Activated CD4-positive, alpha-beta T cell treated with anti-CD3 and anti-CD28 coated beads, Interleukin-2, amount 50 U/mL, for 4 hours (primary cell): Measurements from ENCODE around the gene NPC2.

Experiments used
- DNase-seq, 2 experiments: peaks; one replicate each; pipeline ENCODE4 v3.0.0-alpha.2; 2020

The NPC2 gene

DNA sequence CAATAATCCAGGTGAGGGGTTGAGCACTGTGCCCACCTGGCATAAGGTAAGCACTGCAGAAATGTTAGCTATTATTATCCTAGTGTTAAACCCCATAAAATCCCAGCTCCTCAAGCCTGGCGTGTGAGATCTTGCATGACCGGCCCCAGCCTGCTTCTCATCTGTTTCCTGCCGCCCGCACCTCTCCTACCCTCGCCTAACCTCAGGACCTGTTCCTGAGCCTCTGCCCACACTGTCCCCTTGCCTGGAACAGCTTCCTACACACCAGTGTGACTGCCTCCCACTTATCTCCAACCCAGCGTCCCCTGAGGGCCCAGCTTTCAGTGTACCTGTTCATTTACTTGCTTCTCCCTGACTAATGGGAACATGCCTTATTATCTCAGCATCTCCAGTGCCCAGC lies 25.1 kb upstream of the NPC2 start:
- no peak for DNase-seq

GRCh38 chr14:74517731-74518130 lies 24.6 kb upstream of the NPC2 start:
- no peak for DNase-seq

- no peak for DNase-seq
Observed at GRCh38 chr14:74516451-74517160, 23.5 kb upstream of the NPC2 start.

DNA sequence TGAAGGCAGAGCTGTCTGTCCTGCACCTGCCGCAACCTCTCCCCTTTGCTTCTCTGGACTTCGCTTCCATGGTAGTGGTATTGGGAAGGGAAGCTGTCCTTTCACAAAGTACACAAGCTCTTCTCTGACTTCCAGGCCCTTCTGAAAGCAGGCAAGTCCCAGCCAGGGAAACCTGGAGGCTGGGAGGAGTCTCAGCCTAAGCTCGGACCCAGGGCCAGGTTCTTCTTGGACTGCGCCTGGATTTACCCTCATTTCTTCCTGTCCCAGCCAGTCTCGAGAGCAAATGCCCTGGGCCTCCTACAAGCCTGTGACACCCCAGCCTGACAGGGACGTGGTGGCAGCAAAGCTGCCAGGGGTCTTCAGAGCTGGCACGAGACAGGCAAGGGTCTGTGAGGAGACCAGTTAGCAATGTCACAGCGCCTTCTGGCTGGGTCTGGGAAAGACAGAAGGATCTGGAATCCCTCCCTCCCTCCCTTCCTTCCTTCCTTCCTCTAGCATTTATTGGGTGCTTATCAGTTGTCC lies 22.8 kb upstream of the NPC2 start:
- no peak for DNase-seq

DNA sequence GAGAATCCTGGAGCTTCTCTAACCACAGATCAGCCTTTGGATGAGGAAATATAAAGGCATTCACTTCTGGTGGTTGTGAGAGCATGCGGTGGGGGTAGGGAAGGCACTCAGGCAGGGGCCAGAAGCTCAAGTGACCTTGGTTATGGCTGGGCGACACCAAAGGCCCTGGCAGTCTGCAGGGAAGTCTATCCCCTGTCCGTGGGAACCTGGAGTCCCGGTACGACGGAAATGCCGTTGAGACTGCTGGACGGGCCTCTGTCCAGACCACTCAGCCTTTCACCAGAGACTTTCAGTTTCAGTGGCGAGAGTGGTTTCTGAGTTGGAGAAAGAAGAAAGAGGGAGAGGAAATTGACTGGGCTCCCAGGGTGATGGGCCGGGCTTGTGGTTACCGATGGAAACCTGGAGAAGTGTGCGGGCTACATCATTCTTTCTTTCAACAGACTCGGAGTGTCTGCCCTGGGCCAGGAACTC lies 21.4 kb upstream of the NPC2 start:
- no peak for DNase-seq

DNA sequence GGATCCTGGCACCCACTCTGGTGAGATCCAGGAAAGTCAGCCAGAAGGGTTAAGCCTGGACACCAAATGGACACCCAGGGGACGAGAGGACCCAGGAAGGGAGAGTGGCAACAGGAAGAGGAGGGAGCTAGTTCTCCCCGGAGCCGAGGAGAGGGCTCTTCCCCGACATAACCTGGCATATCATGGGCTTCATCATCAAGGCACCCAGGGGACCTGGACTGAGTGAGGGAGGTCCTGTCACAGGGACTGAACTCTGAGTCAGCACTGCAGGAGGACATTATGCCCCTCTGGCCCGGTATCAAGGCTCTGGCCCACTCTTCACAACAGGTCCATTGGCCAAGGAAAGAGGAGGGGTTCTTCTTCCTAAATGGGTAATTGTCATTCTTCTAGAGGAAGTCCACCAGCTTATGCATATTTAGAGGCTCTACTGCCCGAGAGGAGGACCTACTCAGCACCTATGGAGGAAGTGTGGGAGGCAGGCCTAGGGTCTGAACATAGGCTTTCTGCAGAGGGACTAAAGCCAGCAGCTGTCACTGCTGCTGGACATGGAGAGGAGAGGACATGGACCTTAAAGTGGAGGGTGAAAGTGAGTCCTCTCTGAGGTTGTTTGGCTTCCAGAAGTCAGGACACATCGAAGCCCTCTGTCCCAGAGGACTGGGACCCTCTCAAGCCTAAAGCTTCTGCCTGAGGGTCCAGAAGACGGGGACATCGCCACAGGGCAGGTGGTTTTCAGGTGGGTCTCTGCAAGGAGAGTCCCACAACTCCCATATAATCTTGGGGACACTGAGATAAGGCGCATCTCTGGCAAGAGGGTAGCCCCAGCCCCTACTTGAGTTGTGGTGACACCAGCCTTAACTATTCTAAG lies 19.1 kb upstream of the NPC2 start:
- no peak for DNase-seq

DNA sequence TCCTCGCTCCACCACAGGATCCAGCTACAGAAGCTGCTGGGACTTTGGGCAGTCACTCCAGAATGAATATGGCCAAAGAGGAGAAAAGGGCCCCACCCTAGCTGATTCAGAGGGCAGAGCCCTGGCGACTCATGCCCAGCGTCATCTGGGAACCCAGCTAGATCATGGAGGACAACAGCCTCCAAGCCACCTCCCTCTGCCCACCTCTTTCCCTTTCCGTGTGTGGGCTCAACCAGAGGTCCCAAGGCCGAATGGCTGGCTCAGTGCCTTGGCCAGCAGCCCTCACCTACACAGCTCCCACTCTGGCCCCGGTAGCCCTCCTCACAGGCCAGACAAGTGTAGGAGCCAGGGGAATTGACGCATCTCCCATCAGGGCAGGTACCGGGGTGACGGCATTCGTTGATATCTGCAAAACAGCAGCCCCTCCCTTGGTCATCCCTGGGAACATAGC lies 17.9 kb upstream of the NPC2 start:
- no peak for DNase-seq

DNA sequence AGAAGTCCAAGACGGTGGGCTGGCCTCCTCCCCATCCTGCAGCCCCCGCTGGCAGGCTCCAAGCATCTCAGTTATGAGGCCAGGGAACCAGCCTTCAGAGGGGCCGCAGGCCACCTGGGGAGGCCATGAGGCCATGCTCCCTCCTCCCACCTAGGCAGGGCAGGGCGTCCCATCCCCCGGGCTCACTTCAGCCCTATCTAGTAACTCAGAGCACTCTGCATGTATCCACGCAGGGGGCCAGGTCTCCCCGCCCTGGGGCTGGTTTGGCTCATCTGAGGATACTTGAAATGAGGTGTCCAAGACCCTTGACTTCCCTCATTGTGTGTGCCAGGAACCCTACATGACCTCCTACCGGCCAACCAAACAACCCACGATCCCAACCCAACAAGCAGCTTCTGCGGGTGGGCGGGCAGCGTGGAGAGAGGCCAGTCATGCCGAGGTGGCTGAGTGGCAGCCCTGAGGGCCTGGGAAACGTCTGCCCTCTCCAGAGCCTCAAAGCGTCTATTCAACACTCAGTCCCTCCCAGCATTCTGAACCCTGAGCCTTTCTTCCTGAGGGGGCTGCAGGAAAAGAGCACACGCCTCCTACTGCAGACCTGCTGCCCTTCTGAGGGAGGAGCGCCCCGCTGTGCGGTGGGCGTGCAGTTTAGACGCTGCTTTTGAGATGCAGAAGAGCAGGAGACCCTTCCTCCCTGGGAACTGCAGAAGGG lies 17.3 kb upstream of the NPC2 start:
- no peak for DNase-seq

- DNase-seq: no peak
Observed at GRCh38 chr14:74509587-74510222, 16.6 kb upstream of the NPC2 start.

DNA sequence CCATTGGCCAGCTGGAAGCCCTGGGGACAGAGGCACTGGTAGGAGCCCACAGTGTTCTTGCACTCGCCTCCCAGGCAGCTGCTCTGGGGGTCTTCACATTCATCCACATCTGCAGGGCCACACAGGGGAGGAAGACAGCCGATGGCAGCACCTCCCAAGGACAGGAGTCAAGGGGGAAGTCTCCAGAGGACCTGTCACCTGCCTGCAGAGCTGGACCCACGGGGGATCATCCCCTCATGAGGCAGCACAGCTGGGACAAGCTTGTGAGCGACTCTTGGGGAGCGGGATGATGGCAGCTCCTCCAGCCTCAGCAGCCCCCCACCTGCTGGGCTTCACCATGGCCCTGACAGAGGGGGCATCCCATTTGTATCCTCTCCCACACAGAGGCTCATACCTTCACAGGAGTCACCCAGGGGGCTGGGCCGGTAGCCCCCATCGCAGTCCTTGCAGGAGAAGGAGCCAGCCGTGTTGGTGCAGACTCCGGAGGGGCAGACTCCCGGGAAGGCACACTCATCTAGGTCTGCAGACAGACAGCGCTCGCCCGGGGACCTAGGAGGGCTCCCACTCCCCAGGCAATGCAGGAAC lies 15.8 kb upstream of the NPC2 start:
- DNase-seq: no peak

- DNase-seq: no peak
Observed at GRCh38 chr14:74508292-74508731, 15.2 kb upstream of the NPC2 start.

GRCh38 chr14:74507840-74508239 lies 14.7 kb upstream of the NPC2 start:
- no peak for DNase-seq

GRCh38 chr14:74507085-74507484 lies 14.0 kb upstream of the NPC2 start:
- no peak for DNase-seq

DNA sequence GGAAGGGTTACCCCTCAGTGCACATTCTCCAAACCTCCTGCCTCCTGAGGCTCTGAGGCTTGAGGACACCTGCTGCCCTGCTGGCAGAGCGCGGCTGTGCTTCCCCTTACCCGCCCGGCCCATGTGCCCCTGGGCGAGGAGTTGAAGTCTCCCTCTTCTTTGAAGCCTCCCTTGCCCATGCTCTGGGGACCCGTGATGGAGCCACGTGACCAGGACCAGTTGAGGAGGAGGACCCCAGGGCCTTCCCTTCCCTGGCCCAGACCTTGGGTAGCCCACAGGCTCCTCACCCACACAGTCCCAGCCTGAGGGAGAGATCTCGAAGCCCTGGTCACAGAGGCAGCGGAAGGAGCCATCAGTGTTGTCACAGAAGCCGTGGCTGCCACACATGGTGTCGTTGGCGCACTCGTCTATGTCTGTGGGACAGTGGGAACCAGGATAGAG lies 13.3 kb upstream of the NPC2 start:
- no peak for DNase-seq

DNA sequence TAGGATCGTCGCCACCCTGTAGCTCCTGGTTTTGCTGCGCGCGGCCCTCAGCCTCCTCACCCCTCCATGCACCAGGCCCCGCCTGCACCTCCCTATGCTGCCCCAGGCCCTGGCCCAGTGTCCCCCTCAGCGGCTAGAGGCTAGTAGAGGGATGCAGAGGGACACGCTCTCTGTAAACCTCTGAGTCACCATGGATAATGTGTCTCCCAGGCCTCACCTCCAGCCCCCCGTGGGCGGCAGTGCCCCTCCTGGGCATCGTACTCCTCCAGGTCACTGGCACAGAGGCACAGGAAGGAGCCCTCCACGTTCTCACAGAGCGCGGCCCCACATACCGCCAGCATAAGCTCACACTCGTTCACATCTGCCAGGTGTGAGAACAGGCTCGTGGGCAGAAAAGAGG lies 12.7 kb upstream of the NPC2 start:
- no peak for DNase-seq

GRCh38 chr14:74504874-74505720 lies 12.0 kb upstream of the NPC2 start:
- no peak for DNase-seq

DNA sequence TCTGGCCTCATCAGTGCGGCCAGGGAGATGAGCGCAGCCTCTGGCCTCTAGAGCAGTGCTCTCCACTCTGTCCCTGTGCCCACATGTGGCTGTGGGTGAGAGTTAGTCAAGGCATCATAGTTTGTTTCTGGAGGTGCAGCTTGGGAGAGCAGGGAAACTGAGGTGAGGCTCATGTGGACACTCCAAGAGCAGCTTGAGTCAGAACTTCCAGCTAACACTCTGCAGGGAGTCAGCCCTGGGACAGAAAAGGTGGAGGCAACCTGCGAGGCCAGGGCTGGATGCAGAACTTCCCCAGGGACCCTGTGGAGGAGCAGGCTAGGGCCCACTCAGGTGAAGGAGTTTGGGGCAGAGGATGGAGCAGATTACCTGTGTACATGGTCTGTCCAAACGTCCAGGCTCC lies 11.3 kb upstream of the NPC2 start:
- no peak for DNase-seq

DNA sequence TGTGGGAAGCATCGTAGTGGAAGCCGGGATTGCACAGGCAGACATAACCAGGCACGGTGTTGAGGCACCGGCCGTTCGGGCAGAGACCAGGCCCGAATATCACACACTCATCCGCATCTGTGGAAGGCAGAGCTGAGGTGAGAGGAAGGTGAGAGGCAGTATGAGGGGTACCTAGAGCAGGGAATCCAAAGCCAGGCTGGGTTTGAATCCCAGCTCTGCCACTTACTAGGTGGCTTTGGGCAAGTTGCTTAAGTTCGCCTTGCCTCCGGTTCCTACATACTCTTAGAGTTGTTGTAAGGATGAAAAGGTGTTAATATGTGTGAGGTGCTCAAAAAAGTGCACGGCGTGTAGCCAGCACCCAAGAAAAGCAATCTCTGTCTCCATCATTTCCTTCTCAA lies 10.8 kb upstream of the NPC2 start:
- DNase-seq: no peak

DNA sequence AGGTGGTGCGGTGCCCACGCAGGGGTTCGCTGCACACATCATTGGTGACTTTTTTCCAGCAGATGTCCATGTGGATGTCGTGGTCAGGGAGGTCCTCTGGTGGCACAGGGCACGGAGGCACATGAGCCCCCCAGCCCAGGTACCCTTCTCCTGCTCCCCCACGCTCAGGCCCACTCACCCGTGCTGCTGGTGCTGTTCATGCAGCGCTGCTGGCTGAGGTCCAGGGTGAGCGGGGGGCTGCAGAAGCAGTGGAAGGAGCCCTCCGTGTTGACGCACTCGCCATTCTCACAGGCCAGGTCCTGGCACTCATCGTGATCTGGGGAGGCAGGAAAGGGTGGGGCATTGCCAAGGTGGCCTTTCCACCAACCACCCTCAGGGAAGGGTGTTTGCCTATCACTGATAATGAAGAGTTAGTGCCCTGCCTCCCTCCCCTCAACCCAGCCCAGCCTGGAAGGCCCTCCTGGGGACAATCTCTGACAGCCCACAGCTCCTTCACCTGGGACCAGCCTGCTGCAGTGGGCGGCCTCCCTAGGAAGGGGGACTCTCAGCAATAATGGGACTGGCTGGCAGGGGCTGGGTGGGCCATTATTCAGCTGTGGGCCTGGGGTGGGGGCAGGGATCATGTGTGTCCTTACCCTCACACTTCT lies 10.3 kb upstream of the NPC2 start:
- DNase-seq: no peak

DNA sequence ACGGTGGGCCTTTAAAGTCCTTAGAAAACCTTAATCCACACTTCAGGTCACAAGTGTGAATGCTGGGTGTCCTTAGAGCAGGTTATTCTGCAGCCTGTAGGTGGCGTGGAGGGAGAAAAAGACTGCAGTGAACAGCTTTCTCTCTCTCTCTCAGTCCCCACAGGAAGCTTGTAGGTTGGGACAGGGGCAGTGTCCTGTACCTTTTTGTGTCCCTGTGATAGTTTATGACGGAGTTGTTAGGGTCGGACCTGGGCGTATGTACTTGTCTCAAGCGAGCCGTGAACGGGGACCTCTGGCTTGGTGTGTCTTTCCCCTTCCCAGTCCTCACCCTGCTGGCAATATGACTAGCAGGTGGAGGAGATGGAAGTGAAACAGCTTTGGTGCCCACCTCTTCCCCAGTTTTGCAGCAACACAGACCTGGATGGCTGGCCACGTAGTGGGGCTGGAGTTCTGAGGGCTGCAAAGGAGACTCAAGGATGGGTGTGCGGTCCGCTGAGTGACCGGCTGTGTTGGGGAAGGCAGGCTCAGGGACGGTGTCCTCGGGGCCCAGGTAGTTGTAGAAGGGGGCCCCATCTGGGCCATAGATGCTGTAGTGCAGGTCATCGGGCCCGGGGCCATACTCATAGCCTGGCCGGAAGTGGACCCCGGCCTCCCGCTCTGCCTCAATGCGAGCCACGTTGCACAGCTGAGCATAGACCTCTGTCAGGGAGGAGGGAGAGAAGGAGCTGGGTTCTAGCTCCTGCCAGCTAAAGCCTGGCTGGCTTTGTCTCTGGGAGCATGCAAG lies 9.3 kb upstream of the NPC2 start:
- DNase-seq: no peak
